SK-N-SH (cell line): ENCODE results near the gene ASCC3. TPM values are rescaled to one million over a fixed set of nuclear protein-coding genes. Genes with fewer than 3 reads are reported as not detected.
A peak's percentile ranks its signal among the peaks of the same experiment; 100 is the strongest.

Source experiments
- CTCF ChIA-PET: fragments of 300-600, 350-600 bp; formaldehyde crosslinking; extraction: SDS; loops from one replicate; lab custom pipeline; 2021; lab: Yijun Ruan, JAX
- POLR2A ChIA-PET: fragments of 350-600 bp; sonication (Branson Sonifier 250); formaldehyde crosslinking; extraction: SDS; loops from one replicate; lab custom pipeline; 2020; ENCODE audit warnings: antibody characterized with exemption, inconsistent platforms; lab: Yijun Ruan, JAX
- DNase-seq: peaks from one replicate; pipeline ENCODE4 v3.0.0; 2012
- H2AFZ ChIP-seq: fragments of 200-600 bp; sonication (generic); 2 replicates; pipeline ENCODE4 v1.8.1; 2016; ENCODE audit warnings: antibody characterized with exemption, mild to moderate bottlenecking, low read depth
- H3F3A ChIP-seq: fragments of 200-600 bp; sonication (generic); replicated peaks from 2 replicates; pipeline ENCODE3; 2016; ENCODE audit warnings: antibody characterized with exemption, mild to moderate bottlenecking; ENCODE audit not compliant: insufficient read depth
- H3K27ac ChIP-seq, 2 experiments: fragments of 200-500 bp in 1 of 2; fragments of 200-600 bp in 1 of 2; sonication (Bioruptor generic) in 1 of 2; sonication (generic), shearing (Covaris generic) in 1 of 2; 2 replicates each; pipeline versions ENCODE4 v1.5.1 to v1.6.1; 2014 to 2016; ENCODE audit warnings: low read depth in 2 of 2, inconsistent platforms in 1 of 2, low read length in 1 of 2, mild to moderate bottlenecking in 1 of 2, mixed read lengths in 1 of 2
- H3K27me3 ChIP-seq: fragments of 200-600 bp; sonication (generic), shearing (Covaris generic); 2 replicates; pipeline ENCODE4 v1.6.1; 2016; ENCODE audit warnings: mixed run types; ENCODE audit not compliant: insufficient read depth
- H3K36me3 ChIP-seq, 2 experiments: fragments of 200-500 bp in 1 of 2; fragments of 200-600 bp in 1 of 2; sonication (Bioruptor generic) in 1 of 2; sonication (generic) in 1 of 2; replicated peaks in 1 of 2; 2 replicates each; pipeline versions ENCODE3 to v1.5.1; 2014 to 2016; ENCODE audit warnings: low read length in 1 of 2, mild to moderate bottlenecking in 1 of 2; ENCODE audit not compliant: insufficient read depth in 2 of 2, control insufficient read depth in 1 of 2
- H3K4me1 ChIP-seq, 2 experiments: fragments of 200-500 bp in 1 of 2; fragments of 200-600 bp in 1 of 2; sonication (Bioruptor generic) in 1 of 2; sonication (generic), shearing (Covaris generic) in 1 of 2; 2 replicates each; pipeline versions ENCODE4 v1.5.1 to v1.6.1; 2014 to 2016; ENCODE audit warnings: low read depth in 1 of 2, low read length in 1 of 2, mixed run types in 1 of 2; ENCODE audit not compliant: insufficient read depth in 2 of 2, control insufficient read depth in 1 of 2
- H3K4me2 ChIP-seq: fragments of 200-600 bp; sonication (generic), shearing (Covaris generic); 2 replicates; pipeline ENCODE4 v1.6.1; 2017; ENCODE audit warnings: mixed run types
- H3K4me3 ChIP-seq, 2 experiments: fragments of 200-500 bp in 1 of 2; fragments of 200-600 bp in 1 of 2; sonication (Bioruptor generic) in 1 of 2; sonication (generic), shearing (Covaris generic) in 1 of 2; 2 replicates each; pipeline versions ENCODE4 v1.5.1 to v1.8.1; 2014 to 2016; ENCODE audit warnings: low read depth in 2 of 2, inconsistent platforms in 1 of 2, low read length in 1 of 2, mild to moderate bottlenecking in 1 of 2, mixed read lengths in 1 of 2, moderate library complexity in 1 of 2
- H3K79me2 ChIP-seq: fragments of 200-600 bp; sonication (generic); 2 replicates; pipeline ENCODE4 v1.8.1; 2017; ENCODE audit warnings: mild to moderate bottlenecking; ENCODE audit not compliant: insufficient read depth
- H3K9ac ChIP-seq: fragments of 200-600 bp; sonication (generic); 2 replicates; pipeline ENCODE4 v1.6.1; 2017; ENCODE audit warnings: mixed run types
- H3K9me2 ChIP-seq: fragments of 200-600 bp; sonication (generic); 2 replicates; pipeline ENCODE4 v1.6.1; 2017; ENCODE audit warnings: mixed run types
- H3K9me3 ChIP-seq: fragments of 200-600 bp; sonication (generic); 2 replicates; pipeline ENCODE4 v1.6.1; 2017; ENCODE audit warnings: mixed run types, mild to moderate bottlenecking, moderate library complexity
- H4K20me1 ChIP-seq: fragments of 200-600 bp; sonication (generic); 2 replicates; pipeline ENCODE4 v1.6.1; 2017; ENCODE audit warnings: mild to moderate bottlenecking, mixed run types; ENCODE audit not compliant: insufficient read depth
- CHD2 ChIP-seq: fragments of 150-350 bp; IDR thresholded peaks from 2 replicates; pipeline ENCODE4 v1.6.1; 2018; ENCODE audit warnings: low read length; ENCODE audit not compliant: partially characterized antibody
- CTCF ChIP-seq: fragments of 200-600 bp; sonication (generic); IDR thresholded peaks from 2 replicates; pipeline ENCODE4 v1.6.1; 2017; ENCODE audit warnings: antibody characterized with exemption, mild to moderate bottlenecking, moderate library complexity
- ELF1 ChIP-seq: IDR thresholded peaks from 2 replicates; pipeline ENCODE4 v1.4.0; 2012
- EP300 ChIP-seq, 2 experiments: IDR thresholded peaks; 2 replicates each; pipeline versions ENCODE4 v1.4.0 to v1.6.1; 2012; ENCODE audit warnings: borderline replicate concordance in 1 of 2, low read depth in 1 of 2, low read length in 1 of 2
- FOXJ3 ChIP-seq: sonication (generic); formaldehyde crosslinking; IDR thresholded peaks from 2 replicates; pipeline ENCODE4 v1.5.1; 2020; ENCODE audit warnings: mild to moderate bottlenecking, missing genetic modification reagents
- JUND ChIP-seq: IDR thresholded peaks from 2 replicates; pipeline ENCODE4 v1.4.0; 2012
- MXI1 ChIP-seq: IDR thresholded peaks from 2 replicates; pipeline ENCODE4 v1.6.1; 2012; ENCODE audit warnings: mild to moderate bottlenecking, low read depth, low read length, improper control_type of control experiment
- NFIC ChIP-seq: IDR thresholded peaks from 2 replicates; pipeline ENCODE4 v1.4.0; 2012; ENCODE audit warnings: borderline replicate concordance
- RCOR1 ChIP-seq: fragments of 150-350 bp; IDR thresholded peaks from 2 replicates; pipeline ENCODE4 v1.6.1; 2017; ENCODE audit warnings: antibody characterized with exemption, low read length
- REST ChIP-seq: IDR thresholded peaks from 2 replicates; pipeline ENCODE4 v1.6.1; 2012; ENCODE audit warnings: mild to moderate bottlenecking, low read depth, low read length, moderate library complexity
- RFX5 ChIP-seq: IDR thresholded peaks from 2 replicates; pipeline ENCODE4 v1.6.1; 2012; ENCODE audit warnings: mild to moderate bottlenecking, improper control_type of control experiment, low read length
- TCF12 ChIP-seq: IDR thresholded peaks from 2 replicates; pipeline ENCODE4 v1.4.0; 2012
- TEAD4 ChIP-seq: IDR thresholded peaks from 2 replicates; pipeline ENCODE4 v1.4.0; 2012; ENCODE audit warnings: mild to moderate bottlenecking, borderline replicate concordance; ENCODE audit not compliant: insufficient read depth
- WGBS: methylation state at CpG from one replicate; pipeline ENCODE4 v1.1.6; 2017; ENCODE audit warnings: low lambda C conversion rate; 5-methylcytosine and 5-hydroxymethylcytosine counted together
- polyA plus RNA-seq, 3 experiments: library from polyadenylated mRNA; depleted of rRNA; stranded (reverse); fragments of >200 nt; gene quantifications; 2 replicates each; pipeline ENCODE4 v1.2.3, GENCODE V29; 2012
- TF ChIP-seq, protein P1 (sequence below): IDR thresholded peaks from 2 replicates; pipeline ENCODE4 v1.4.0; 2012; ENCODE audit warnings: low read depth, borderline replicate concordance

Gene ASCC3
- polyA plus RNA-seq, 1 of the 3 experiments (the other 2 are of a cell fraction), result 17.9 TPM

DNA sequence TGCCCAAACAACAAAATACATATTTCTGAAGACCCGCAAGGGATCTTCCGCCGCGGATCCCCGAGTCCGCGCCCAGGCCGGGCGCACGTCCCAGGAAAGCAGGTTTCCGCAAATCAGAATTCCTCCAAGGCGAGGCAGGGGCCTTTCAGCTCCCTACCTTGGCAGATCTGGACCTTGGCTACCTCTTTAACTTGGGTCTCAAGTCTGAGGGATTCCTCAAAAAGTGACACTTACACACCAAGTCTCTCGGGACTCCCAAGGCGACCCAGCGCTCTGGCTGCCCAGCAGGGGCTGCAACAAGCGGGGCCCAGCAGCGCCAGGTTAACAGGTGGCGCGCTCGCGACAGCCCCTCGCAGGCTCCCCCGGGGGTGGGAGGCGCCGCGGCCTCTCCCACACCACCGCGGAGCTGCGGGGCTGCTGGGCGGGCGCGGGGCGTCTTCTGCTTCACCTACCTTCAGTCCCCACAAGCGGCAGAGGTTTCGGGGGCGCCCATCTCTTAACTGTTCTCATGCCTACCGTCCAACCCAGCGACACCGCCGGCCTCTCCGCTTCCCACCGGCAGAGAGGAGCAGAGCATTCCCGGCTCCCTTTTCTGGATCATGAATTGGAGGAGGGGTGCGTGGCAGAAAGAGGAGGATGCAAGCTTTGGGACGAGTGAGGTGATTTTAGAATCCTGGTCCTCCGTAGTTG, 416.8 kb downstream of the ASCC3 start:
- no peaks in the 10 kb centered on the region for H3K9me3 ChIP-seq
- CTCF ChIA-PET, result interaction anchor here (0.6 to 1.5 kb wide), 4 partner anchors 13 to 558 kb away, joined by 3 to 5 read pairs (median 4); no protein-coding TSS in a partner anchor
- no peaks in the 10 kb centered on the region for H3K36me3 ChIP-seq
- no peak for TF ChIP-seq CTCF
- TF ChIP-seq CHD2, result no peak
- TF ChIP-seq NFIC, result no peak
- TF ChIP-seq MXI1, result no peak
- no peak for TF ChIP-seq TEAD4
- TF ChIP-seq ELF1, result no peak
- no peak for TF ChIP-seq RCOR1
- TF ChIP-seq RFX5, result no peak
- TF ChIP-seq, protein P1, sequence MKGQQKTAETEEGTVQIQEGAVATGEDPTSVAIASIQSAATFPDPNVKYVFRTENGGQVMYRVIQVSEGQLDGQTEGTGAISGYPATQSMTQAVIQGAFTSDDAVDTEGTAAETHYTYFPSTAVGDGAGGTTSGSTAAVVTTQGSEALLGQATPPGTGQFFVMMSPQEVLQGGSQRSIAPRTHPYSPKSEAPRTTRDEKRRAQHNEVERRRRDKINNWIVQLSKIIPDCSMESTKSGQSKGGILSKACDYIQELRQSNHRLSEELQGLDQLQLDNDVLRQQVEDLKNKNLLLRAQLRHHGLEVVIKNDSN, result no peak
- TF ChIP-seq TCF12, result no peak
- TF ChIP-seq JUND, result no peak
- TF ChIP-seq EP300 (IDR thresholded peaks at IDR 0.05; ENCODE audit: borderline replicate concordance in 1 of 2, low read depth in 1 of 2, low read length in 1 of 2), result no peak
- no peak for TF ChIP-seq FOXJ3 (CRISPR knock-in tag)
- no peak for TF ChIP-seq REST
- peaks cover 9% of the 10 kb centered on the region for H3F3A ChIP-seq
- H3K4me3 ChIP-seq, result peak overlapping the region in 1 of 2 experiments; percentile 35; a peak in 1 of 4 replicates
- H3K27ac ChIP-seq, result no peak overlapping the region
- H3K9me2 ChIP-seq, result no peaks in the 10 kb centered on the region
- 13% methylated on average over 29 of the region's 46 CpGs for WGBS
- peaks cover 0 to 6% of the 10 kb centered on the region in 2 experiments; a peak in 1 of 4 replicates for H3K4me1 ChIP-seq
- H2AFZ ChIP-seq, result no peak overlapping the region
- H3K4me2 ChIP-seq, result no peak overlapping the region
- no peak overlapping the region for H3K9ac ChIP-seq
- DNase-seq, result no peak
- H3K79me2 ChIP-seq, result no peaks in the 10 kb centered on the region
- H4K20me1 ChIP-seq, result 0 out of 2 replicates have a peak, but pooled peaks cover 3% of the 10 kb centered on the region
- POLR2A ChIA-PET, result no interaction called here
- peaks cover 99% of the 10 kb centered on the region for H3K27me3 ChIP-seq
